ENCODE measurements around the gene GDF3.

DNA sequence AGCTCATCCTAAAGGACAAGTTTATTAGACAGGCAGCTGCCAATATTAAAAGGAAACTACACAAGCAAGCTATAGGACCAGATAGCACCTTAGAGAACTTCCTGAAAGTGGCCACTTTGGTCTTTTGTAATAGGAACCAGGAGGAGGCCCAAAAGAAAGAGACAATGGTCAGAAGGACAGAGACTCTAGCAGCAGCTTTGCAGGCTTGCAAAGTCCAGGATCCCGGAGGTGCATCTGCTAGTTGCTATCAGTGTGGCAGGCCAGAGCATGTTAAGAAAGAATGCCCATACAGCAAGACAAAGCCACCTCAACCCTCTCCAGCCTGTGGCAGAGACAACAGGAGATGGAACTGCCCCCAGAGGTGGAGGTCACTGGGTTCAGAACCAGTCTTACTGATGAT is 53.3 kb downstream of the GDF3 start:
- TF ChIP-seq CTCF (IDR thresholded peaks at IDR 0.05) (no peak), EP300 (IDR thresholded peaks at IDR 0.05) (no peak), POLR2A (IDR thresholded peaks at IDR 0.05) (no peak)

All from ovary (tissue), 3 donors.